IMR-90 (cell line): Measurements from ENCODE around the gene CD177.

Experiments used
- CEBPB ChIP-seq: IDR thresholded peaks from 2 replicates; pipeline ENCODE4 v1.6.1; 2012; ENCODE audit warnings: low read depth, low read length, improper control_type of control experiment
- MAFK ChIP-seq: IDR thresholded peaks from 2 replicates; pipeline ENCODE4 v1.6.1; 2012; ENCODE audit warnings: low read depth, low read length, improper control_type of control experiment
- MXI1 ChIP-seq: IDR thresholded peaks from 2 replicates; pipeline ENCODE4 v1.6.1; 2012; ENCODE audit warnings: low read depth, mild to moderate bottlenecking, low read length, moderate library complexity, borderline replicate concordance
- POLR2A ChIP-seq: IDR thresholded peaks from 2 replicates; pipeline ENCODE4 v1.6.1; 2012; ENCODE audit warnings: mild to moderate bottlenecking, low read depth, low read length
- RAD21 ChIP-seq: IDR thresholded peaks from 2 replicates; pipeline ENCODE4 v1.6.1; 2012; ENCODE audit warnings: low read length, improper control_type of control experiment
- RCOR1 ChIP-seq: IDR thresholded peaks from 2 replicates; pipeline ENCODE4 v1.6.1; 2012; ENCODE audit warnings: mild to moderate bottlenecking, low read length, improper control_type of control experiment; ENCODE audit not compliant: insufficient replicate concordance
- SMC3 ChIP-seq: fragments of 150-350 bp; IDR thresholded peaks from 2 replicates; pipeline ENCODE4 v1.6.1; 2016; ENCODE audit warnings: low read depth, mild to moderate bottlenecking, antibody characterized with exemption, low read length, moderate library complexity
- USF2 ChIP-seq: fragments of 150-350 bp; IDR thresholded peaks from 2 replicates; pipeline ENCODE4 v1.6.1; 2017; ENCODE audit warnings: mild to moderate bottlenecking, antibody characterized with exemption, low read length, low read depth
- TF ChIP-seq, protein P1 (sequence below): conservative IDR thresholded peaks from 2 replicates; pipeline ENCODE4 v1.5.1; 2012; ENCODE audit warnings: mild to moderate bottlenecking, low read depth, low read length, improper control_type of control experiment
- TF ChIP-seq, protein P2 (sequence below): fragments of 150-350 bp; IDR thresholded peaks from 2 replicates; pipeline ENCODE4 v1.6.1; 2016; ENCODE audit warnings: low read depth, mild to moderate bottlenecking, low read length, moderate library complexity, borderline replicate concordance

DNA sequence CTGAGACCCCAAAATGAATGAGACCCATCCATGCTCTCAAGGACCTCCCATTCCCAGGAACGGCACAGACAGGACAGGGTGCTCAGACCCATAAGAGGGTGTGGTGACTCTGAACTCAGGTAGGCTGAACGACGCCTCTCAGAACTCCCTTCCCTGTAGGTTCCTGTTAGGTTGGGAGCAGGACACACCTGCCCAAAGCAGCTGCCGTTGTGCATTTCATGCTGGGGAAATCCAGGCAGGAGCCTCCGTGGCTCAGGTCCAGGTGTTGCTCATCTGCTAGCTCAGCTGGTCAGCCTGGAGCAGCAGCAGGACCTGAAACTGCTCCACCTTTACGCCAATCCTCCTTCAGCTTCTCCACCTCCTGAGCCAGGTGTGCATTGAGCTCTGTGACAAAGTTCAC, 42.1 kb downstream of the CD177 start:
- TF ChIP-seq, protein P1, sequence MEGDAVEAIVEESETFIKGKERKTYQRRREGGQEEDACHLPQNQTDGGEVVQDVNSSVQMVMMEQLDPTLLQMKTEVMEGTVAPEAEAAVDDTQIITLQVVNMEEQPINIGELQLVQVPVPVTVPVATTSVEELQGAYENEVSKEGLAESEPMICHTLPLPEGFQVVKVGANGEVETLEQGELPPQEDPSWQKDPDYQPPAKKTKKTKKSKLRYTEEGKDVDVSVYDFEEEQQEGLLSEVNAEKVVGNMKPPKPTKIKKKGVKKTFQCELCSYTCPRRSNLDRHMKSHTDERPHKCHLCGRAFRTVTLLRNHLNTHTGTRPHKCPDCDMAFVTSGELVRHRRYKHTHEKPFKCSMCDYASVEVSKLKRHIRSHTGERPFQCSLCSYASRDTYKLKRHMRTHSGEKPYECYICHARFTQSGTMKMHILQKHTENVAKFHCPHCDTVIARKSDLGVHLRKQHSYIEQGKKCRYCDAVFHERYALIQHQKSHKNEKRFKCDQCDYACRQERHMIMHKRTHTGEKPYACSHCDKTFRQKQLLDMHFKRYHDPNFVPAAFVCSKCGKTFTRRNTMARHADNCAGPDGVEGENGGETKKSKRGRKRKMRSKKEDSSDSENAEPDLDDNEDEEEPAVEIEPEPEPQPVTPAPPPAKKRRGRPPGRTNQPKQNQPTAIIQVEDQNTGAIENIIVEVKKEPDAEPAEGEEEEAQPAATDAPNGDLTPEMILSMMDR = no peak
- TF ChIP-seq POLR2A = no peak
- no peak for TF ChIP-seq SMC3
- TF ChIP-seq RCOR1 = no peak
- no peak for TF ChIP-seq RAD21
- TF ChIP-seq, protein P2, sequence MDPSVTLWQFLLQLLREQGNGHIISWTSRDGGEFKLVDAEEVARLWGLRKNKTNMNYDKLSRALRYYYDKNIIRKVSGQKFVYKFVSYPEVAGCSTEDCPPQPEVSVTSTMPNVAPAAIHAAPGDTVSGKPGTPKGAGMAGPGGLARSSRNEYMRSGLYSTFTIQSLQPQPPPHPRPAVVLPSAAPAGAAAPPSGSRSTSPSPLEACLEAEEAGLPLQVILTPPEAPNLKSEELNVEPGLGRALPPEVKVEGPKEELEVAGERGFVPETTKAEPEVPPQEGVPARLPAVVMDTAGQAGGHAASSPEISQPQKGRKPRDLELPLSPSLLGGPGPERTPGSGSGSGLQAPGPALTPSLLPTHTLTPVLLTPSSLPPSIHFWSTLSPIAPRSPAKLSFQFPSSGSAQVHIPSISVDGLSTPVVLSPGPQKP = no peak
- no peak for TF ChIP-seq MAFK
- TF ChIP-seq USF2 = no peak
- no peak for TF ChIP-seq CEBPB
- TF ChIP-seq MXI1 = no peak
